GM12875 (cell line): ENCODE measurements around the gene UTP25.

Experiments
- H3K4me3 ChIP-seq: one replicate; pipeline ENCODE4 v1.5.1; 2011; ENCODE audit warnings: low read depth, low read length, control low read depth
- TF ChIP-seq, protein P1 (sequence below): IDR thresholded peaks from 2 replicates; pipeline ENCODE4 v1.5.1; 2011; ENCODE audit warnings: low read depth, mild to moderate bottlenecking, control low read depth, inconsistent platforms, low read length, moderate library complexity, borderline replicate concordance; ENCODE audit not compliant: insufficient read depth

UTP25 gene

DNA sequence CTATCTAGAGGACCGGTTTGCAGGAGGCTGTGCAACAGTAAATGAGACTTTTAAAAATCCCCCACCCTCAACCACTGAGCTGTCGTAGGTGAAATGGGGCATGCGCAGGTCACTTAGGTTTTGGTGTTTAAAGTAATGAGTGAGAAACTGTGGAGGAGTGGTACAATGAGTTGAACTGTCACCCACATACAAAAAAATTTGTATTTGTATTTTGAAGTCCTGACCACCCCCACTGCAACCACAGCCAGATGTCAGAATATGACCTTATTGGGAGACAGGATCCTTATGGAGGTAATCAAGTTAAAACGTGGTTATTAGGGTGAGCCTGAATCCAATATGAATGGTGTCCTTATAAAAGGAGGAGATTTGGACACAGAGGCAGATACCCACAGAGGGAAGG is 20.3 kb upstream of the UTP25 start:
- TF ChIP-seq, protein P1, sequence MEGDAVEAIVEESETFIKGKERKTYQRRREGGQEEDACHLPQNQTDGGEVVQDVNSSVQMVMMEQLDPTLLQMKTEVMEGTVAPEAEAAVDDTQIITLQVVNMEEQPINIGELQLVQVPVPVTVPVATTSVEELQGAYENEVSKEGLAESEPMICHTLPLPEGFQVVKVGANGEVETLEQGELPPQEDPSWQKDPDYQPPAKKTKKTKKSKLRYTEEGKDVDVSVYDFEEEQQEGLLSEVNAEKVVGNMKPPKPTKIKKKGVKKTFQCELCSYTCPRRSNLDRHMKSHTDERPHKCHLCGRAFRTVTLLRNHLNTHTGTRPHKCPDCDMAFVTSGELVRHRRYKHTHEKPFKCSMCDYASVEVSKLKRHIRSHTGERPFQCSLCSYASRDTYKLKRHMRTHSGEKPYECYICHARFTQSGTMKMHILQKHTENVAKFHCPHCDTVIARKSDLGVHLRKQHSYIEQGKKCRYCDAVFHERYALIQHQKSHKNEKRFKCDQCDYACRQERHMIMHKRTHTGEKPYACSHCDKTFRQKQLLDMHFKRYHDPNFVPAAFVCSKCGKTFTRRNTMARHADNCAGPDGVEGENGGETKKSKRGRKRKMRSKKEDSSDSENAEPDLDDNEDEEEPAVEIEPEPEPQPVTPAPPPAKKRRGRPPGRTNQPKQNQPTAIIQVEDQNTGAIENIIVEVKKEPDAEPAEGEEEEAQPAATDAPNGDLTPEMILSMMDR, result no peak
- no peak overlapping the region for H3K4me3 ChIP-seq

DNA sequence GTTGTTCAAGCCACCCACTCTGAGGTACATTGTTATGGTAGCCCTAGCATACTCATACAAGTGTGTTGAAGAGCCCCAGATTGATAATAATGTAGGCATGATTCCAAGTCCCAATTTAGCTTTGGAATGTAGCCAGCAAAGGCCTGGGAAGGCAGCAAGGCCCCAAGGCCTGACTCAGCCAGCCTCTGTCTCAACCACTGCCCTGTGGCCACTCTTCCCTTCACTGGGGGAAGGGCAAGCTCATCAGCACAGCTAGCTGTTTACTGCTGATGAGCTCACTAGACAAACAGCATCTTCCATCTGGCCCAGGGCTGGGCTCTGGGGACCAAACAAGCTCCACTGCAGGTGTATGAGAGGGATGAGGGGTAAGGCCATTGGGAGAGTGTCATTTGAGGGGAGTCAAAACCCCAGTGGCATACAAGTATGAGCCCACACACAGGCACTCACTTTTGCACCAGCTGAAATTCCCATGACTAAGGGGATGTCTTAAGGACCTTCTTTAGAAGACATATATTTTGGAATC is 19.7 kb upstream of the UTP25 start:
- no peak overlapping the region for H3K4me3 ChIP-seq
- TF ChIP-seq, protein P1, result no peak

DNA sequence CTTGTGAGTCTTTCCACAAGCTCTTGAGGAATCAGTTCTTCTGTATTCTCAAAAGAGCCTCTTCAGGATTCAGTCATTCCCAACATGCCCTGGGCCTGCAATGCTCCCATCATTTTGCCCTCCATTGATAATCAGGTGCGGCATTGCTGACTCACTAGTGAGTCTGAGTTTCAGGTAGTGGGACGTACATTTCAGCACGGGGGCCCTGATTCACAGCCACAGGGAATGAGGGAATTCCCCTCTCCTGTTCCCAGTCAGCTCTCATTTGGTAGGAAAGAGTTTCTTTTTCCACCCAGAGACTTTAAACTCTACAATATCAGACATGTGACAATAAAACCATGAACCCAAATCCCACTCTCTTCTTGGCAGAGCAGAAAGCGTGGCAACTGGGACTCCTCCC is 18.2 kb upstream of the UTP25 start:
- no peak overlapping the region for H3K4me3 ChIP-seq
- TF ChIP-seq, protein P1, result no peak

DNA sequence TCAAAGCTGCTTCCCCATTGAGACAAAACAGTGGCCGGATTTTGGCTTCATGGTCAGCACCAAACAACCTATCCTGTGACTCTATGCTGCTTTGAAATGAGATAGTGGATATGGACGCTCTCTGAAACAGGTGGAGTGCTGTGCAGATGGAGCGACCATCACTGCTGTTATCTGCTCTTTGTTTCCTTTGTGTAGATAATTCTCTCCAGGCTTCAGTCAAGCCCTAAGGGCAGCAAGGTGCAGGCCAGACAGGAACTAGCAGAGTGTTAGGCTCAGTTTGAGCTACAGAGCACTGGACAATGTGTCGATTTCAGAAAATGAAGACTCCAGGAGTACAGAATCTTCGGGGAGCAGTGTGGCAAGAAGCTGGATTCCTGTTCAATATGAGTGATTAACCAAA is 17.0 kb upstream of the UTP25 start:
- TF ChIP-seq, protein P1, result no peak
- H3K4me3 ChIP-seq, result no peak overlapping the region

DNA sequence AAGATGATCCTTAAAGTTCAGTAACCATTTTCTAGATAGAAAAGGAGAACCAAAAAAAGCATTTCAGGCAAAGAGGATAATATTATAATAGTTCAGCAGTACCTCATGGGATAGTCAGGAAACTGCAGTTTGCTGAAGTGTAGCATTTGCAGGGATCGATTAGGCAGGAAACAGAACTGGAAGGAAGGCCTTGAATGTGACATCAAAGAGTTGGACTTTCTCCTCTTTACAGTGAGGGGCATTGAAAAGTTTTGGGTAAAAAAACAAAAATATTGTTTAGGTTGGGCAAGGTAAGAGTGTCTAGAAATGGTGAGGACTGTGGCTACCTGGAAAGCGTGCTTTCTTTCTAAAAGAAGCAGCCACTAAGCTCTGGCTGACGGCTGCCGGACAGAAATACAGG is 13.9 kb upstream of the UTP25 start:
- H3K4me3 ChIP-seq, result no peak overlapping the region
- TF ChIP-seq, protein P1, result no peak

DNA sequence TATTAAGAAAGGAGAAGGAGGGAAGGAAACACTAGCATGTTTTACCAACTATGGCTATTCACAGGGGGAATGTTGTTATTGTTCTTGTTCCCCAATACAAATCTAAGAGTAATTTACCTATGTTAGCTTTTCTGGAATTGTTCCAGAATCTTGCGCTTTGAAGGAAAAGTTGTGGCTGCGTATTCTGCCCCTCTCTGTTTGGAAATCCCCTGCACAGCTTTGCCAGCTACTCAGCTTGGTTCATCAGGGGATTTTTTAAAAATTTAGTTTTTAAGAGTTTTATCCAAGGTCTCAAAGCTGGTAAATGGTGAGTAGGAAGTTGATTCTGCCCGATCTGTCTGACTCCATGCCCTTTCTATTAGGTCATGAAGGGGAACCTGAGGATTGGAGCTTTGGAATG is 12.3 kb upstream of the UTP25 start:
- TF ChIP-seq, protein P1, result no peak
- no peak overlapping the region for H3K4me3 ChIP-seq

DNA sequence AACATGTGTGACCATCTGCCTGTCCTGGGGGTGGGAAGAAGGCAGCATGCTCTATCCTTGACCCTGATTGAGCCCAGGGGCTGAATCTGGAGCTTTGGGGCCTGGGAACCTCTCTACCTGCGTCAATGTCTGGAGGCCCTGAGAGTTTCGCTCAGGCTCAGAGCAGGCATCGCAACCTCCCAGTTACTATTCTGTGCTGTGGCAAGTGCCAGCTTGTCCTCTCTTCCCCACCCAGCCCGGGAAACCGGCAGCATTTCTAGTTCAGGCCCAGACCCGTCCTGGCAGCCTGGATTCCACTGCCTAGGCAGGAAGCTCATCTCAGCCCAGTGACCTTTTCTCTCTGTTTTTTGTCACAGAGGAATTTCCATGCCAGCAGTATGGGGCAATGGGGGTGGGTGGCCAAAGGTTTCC is 11.8 kb upstream of the UTP25 start:
- H3K4me3 ChIP-seq, result no peak overlapping the region
- TF ChIP-seq, protein P1, result no peak
